ENCODE measurements around the gene SDHA.
"Not testable (repeated sequence)": the region's sequence is repeated elsewhere in the genome, so short reads cannot be mapped to it uniquely, and the experiment has no call there.

Gene SDHA

DNA sequence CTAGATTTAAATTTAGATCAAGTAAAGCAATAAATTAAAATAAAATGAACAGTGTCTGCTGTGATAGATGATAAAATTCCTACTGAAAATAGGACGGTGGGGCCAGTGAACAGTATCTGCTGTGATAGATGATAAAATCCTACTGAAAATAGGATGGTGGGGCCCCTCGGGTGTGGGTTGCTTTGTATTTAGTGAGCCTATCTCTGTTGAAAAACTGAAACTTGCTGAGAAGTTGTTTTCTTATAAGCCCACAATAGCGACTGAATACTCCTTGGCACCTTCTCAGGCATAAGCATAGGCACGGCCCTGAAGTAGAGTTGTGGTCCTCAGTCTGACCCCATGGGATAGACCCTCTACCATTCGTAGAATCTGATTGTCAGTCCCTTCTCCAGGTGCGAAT lies 5.7 kb downstream of the SDHA start:
- no peak for DNase-seq

DNA sequence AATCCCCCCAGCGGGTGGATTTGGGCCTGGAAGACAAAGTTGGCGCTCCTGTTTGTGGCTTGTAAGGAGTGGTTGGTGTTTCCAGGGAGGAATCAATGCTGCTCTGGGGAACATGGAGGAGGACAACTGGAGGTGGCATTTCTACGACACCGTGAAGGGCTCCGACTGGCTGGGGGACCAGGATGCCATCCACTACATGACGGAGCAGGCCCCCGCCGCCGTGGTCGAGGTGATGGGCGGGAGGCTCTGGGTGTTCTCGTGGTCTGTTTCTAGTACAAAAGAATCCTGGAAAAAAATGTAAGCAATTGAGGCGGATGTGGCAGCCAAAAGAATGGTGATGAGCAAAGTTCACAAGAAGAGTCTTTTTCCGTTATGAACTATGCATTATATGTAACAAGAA lies 7.2 kb downstream of the SDHA start:
- no peak for DNase-seq

DNA sequence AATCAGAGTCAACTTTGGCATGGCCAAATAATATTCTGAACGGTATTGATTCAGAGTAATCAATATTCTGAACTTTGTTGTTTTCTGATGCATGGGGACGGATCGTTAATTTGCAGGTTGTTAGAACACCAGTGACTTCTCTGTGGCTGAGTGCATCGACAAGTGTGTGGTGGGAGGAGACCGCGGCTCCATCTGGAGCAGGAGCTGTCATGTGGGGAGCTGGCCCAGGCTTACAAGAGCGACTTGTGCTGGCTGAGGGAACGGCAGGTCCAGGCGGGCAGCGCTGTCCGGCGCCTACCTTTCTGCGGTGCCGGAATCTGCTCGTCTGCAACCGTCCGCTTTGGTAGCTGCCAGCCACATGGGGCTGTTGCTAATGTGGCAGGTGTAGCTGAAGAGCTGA lies 9.3 kb downstream of the SDHA start:
- DNase-seq = not testable (repeated sequence)

DNA sequence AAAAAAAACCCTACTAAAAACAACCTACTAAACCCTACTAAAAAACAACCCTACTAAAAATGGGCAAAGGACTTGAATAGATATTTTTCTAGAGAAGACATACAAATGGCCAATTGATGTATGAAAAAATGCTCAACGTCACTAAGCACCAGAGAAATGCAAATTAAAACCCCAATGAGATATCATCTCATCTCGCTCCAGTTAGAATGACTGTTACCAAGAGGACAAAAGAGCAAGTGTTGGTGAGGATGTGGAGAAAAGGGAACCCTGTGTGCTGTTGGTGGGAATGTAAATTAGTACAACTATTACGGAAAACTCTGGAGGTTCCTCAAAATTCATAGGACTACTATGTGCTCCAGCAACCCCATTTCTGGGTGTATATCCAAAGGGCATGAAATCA lies 10.8 kb downstream of the SDHA start:
- DNase-seq = no peak

DNA sequence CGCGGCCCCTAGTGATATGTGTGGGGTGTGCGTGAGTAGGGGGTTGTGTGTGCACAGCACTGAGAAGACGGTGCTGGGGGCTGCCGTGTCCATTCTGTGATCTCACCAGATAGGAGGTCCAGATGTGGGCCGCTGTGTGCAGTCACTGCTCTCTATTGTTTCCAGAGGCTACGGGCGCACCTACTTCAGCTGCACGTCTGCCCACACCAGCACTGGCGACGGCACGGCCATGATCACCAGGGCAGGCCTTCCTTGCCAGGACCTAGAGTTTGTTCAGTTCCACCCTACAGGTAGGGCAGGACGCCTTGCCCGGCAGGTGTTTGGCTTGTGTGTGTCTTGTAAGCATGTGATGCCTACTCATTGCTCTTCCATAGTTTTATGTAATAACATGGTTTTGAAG lies 12.6 kb downstream of the SDHA start:
- DNase-seq = no peak

DNA sequence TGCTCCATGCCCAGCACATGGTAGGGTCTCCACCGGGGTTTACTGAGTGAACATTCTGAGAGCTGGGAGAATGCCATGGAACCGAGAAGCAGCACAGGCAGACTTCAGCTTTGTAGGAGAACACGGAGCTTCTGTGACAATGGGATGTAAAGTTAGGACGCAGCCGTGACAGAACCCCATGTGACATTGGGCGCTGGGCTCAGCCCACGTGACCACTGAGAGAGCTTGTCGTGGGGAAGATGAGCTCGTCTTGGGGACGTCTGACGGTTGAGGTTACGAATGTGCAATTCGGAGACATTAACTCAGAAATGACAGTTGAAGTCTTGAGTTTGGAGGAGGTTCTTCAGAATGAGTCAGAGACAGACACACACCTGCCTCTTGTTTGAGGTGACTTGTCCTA lies 13.5 kb downstream of the SDHA start:
- DNase-seq = no peak

DNA sequence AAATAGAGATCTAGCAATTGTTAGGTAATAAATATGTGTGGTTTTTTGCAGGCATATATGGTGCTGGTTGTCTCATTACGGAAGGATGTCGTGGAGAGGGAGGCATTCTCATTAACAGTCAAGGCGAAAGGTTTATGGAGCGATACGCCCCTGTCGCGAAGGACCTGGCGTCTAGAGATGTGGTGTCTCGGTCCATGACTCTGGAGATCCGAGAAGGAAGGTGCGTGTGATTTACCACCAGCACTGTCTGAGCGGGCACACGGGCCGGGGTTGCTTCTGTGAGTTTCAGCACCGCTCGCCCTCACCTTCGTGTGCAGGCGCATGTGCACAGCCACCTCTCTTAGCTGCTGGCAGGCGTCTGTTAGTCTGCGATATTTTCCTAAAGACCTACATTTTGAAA lies 15.3 kb downstream of the SDHA start:
- not testable (repeated sequence) for DNase-seq

DNA sequence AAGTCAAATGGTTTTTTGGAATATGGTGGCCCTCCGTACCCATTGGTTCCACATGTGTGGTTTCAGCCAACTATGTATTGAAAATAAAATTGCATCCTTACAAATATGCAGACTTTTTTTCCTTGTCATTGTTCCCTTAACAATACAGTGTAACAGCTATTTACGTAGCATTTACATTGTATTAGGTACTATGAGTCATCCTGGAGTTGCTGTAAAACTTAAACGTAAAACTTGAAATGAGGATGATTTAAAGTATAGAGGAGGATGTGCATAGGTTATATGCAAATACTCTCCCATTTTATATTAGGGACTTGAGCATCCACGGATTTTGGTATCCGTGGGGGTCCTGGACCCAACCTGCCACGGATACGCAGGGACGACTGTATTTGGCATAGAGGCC lies 16.3 kb downstream of the SDHA start:
- DNase-seq = no peak

DNA sequence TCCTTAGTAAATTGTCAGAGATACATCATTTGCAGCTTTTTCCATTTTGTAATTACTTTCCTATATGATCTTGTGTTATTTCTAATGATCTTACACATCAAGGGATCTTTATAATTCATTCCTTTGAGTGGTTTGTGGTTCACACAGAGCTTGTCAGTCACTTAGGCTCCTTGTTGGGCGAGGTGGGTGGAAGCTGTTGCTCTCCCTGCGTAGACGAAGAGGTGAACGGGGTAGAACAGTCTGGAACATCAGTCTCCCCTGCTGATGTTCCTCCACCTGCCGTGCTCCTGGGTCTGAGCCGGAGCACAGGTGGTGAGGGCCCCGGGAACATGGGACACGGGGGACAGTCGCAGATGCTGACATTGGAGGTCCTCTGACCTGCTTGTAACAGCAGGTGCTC lies 17.4 kb downstream of the SDHA start:
- not testable (repeated sequence) for DNase-seq

DNA sequence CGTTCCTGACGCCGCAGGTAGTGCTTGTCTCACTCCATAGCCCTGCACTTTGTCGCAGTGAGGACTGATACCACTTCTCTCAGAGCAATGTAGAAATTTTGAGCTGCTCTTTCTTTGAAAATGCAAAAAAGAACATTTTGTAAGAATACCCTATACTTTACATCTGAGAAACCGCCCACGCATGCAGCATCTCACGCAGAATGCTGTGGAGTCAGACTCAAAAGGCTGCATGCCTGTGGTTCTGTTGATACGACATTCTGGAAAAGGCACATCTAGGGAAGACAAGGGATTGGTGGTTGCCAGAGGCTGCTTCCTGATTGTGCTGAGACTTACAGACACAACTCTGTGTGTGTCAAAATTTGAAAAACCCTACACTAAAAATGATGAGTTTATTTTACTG lies 19.8 kb downstream of the SDHA start:
- not testable (repeated sequence) for DNase-seq

DNA sequence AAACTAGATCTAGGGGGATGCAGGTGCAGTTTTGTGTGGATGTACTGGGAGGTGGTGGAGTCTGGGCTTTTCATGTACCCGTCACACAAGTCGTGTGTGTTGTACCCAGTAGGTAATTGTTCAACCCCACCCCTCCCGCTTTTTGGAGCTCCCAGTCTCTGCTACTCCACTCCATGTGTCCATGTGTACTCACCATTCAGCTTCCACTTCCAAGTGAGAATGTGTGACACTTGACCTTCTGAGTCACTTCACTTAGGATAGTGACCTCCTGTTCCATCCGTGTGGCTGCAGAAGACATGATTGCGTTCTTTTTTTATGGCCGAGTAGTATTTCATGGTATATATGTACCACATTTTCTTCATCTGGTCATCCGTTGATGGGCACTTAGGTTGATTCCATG lies 22.4 kb downstream of the SDHA start:
- not testable (repeated sequence) for DNase-seq

DNA sequence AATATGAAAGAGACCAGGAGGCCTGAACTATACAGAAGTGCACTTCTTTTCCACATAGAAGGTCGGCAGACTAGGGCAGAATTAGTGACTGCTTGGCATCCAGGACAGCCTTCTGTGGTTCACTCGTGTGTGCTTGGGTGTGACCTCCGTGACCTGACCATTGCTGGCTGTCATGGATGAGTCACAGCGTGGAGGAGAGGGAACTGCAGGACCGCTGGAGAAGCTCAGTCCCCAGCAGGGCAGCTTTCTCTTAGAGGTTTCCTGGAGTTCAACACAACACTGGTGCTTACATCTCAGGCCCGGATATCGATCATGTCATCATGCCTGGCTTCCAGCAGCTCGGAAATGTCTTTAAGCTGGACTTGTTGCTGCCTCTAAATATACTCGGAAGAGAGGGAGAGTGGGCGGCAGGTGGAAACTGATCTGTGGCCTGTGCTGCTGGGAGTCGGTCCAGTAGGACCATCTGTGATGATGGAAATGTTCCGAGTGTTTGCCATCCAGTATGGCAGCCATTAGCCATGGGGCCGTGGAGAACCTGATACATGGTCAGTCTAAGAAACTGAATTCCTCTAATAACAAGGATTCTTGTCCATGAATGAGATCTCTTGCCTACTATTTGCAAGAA lies 23.0 kb downstream of the SDHA start:
- not testable (repeated sequence) for DNase-seq

DNA sequence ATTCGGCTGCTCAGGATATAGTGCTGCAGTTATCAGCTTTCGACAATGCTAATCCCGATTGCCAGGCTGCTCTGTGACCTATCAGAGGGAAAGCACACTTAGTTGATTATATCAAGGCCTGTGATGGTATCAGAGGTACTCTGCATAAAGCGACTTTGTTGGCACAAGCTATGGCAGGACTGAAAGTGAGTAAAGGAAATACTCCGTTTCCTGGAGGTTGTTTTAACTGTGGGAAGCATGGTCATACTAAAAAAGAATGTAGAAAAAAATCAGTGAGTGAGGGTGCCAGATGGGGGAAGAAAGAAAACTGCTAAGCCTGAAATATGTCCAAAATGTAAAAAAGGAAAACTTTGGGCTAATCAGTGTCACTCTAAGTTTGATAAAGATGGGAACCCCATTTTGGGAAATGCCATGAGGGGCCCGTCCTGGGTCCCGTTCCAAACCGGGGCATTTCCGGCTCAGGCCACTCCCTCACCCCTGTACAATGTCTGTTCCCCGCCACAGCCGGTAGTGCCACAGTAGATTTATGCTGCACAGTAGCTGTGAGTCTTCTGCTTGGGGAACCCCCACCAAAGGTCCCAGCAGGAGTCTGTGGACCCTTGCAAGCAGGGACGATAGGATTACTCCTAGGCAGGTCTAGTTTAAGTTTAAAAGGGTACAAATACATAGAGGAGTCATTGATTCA lies 25.7 kb downstream of the SDHA start:
- not testable (repeated sequence) for DNase-seq

DNA sequence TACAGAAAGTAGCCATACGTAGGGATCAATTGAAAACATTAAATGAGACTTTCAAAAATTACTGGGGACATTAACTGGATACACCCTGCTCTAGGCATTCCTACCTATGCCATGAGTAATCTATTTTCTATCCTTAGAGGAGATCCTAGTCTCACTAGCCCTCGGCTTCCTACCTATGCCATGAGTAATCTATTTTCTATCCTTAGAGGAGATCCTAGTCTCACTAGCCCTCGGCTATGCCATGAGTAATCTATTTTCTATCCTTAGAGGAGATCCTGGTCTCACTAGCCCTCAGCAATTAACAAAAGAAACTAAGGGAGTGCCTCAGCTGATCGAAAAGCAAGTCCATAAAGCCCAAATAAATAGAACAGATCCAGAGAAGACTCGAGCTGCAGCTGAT lies 27.6 kb downstream of the SDHA start:
- DNase-seq = not testable (repeated sequence)

DNA sequence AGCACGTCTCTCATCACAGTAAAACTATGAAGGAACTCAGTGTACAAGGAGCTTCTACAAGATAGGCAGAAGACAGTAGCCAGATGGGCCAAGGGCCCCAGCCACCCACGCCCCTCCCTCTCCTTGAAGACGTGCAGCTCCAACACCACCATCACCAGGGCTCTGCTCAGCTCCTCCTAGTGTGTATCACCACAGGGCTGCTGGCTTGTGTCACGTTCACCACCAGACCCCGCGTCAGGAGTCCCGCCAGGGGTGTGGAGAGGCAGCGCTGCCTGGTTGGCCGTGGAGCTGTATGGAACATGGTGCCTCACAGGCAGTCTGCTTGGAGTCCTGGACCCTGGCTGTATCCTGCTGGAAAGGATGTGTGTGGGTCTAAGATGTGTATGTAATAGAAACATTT lies 32.3 kb downstream of the SDHA start:
- not testable (repeated sequence) for DNase-seq

DNA sequence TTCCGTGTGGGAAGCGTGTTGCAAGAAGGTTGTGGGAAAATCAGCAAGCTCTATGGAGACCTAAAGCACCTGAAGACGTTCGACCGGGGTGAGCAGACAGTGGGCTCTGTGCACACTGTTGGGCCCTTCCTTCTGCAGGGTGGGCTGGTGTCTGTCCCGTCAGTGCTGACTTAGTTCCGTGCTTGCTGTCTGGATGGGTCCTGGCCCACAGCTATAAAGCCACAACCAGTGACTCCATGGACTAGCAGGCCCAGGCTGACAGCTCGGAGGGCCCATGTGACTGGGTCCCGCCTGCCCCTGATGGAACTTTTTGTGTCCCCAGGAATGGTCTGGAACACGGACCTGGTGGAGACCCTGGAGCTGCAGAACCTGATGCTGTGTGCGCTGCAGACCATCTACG lies 32.9 kb downstream of the SDHA start:
- not testable (repeated sequence) for DNase-seq

DNA sequence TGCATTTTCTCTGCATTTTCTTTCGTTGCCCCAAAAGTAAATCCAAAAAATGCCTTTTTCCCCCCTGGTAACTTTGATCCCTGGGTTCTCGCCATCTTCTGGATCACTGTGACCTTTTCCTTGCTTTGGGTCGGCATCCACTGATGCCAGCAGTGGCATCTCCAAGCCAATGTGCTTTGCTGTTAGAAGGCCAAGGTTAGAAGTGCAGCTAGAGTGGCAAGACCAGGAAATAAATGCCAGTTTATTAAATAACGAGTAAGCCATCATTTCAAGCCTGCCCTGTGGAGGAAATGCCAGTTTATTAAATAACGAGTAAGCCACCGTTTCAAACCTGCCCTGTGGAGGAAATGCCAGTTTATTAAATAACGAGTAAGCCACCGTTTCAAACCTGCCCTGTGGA lies 33.4 kb downstream of the SDHA start:
- not testable (repeated sequence) for DNase-seq

DNA sequence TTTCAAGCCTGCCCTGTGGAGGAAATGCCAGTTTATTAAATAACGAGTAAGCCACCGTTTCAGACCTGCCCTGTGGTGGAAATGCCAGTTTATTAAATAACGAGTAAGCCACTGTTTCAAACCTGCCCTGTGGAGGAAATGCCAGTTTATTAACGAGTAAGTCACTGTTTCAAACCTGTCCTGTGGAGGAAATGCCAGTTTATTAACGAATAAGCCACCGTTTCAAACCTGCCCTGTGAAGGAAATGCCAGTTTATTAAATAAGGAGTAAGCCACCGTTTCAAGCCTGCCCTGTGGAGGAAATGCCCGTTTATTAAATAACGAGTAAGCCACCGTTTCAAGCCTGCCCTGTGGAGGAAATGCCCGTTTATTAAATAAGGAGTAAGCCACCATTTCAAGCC lies 33.9 kb downstream of the SDHA start:
- not testable (repeated sequence) for DNase-seq

DNA sequence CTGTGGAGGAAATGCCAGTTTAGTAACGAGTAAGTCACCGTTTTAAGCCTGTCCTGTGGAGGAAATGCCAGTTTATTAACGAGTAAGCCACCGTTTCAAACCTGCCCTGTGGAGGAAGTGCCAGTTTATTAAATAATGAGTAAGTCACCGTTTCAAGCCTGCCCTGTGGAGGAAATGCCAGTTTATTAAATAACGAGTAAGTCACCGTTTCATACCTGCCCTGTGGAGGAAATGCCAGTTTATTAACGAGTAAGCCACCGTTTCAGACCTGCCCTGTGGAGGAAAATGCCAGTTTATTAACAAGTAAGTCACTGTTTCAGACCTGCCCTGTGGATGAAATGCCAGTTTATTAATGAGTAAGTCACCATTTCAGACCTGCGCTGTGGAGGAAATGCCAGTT lies 34.4 kb downstream of the SDHA start:
- no peak for DNase-seq

DNA sequence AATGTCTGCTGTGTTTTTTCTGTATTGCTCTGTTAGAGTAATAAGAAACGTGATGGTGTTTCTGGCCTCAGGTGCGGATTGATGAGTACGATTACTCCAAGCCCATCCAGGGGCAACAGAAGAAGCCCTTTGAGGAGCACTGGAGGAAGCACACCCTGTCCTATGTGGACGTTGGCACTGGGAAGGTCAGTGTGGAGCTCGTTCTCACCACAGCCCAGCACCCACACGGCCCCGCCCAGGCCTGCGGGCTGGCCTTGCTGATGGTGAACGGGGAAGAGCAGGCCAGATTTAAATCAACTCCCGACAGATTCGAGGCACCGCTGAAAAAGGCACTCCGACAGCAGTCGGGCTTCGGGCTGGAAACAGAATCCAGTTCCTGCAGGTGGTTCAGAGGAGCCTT lies 36.2 kb downstream of the SDHA start:
- DNase-seq = not testable (repeated sequence)

DNA sequence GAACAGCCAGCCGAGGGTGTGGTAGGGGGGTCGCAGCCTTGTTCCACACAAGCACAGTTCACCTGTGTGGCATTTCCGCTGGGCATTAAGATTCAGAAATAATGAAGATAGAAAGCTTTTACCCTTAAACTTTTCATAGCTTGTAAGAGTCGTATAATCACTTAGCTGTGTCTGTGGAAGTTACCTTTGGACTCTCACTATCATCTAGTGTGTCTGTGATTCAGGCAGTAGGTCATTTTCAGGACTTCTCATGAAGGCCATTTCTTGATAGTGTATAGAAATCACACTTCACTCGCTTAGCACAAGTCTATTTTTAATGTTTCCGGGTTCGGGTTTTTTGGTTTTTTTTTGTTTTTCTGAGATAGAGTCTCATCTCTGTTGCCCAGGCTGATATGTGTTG lies 37.0 kb downstream of the SDHA start:
- DNase-seq = not testable (repeated sequence)

DNA sequence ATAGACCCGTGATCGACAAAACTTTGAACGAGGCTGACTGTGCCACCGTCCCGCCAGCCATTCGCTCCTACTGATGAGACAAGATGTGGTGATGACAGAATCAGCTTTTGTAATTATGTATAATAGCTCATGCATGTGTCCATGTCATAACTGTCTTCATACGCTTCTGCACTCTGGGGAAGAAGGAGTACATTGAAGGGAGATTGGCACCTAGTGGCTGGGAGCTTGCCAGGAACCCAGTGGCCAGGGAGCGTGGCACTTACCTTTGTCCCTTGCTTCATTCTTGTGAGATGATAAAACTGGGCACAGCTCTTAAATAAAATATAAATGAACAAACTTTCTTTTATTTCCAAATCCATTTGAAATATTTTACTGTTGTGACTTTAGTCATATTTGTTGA lies 38.2 kb downstream of the SDHA start:
- not testable (repeated sequence) for DNase-seq

DNA sequence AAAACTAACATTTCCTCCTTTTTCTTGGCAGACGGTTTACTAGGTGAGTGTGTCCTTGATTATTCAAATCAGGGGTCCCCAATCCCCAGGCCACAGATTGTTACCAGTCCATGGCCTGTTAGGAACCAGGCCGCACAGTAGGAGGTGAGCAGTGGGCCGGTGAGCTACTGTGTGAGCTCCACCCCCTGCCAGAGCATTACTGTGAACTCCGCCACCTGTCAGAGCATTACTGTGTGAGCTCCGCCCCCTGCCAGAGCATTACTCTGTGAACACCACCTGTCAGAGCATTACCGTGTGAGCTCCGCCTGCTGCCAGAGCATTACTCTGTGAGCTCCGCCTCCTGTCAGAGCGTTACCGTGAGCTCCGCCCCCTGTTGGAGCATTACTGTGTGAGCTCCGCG lies 39.0 kb downstream of the SDHA start:
- no peak for DNase-seq

DNA sequence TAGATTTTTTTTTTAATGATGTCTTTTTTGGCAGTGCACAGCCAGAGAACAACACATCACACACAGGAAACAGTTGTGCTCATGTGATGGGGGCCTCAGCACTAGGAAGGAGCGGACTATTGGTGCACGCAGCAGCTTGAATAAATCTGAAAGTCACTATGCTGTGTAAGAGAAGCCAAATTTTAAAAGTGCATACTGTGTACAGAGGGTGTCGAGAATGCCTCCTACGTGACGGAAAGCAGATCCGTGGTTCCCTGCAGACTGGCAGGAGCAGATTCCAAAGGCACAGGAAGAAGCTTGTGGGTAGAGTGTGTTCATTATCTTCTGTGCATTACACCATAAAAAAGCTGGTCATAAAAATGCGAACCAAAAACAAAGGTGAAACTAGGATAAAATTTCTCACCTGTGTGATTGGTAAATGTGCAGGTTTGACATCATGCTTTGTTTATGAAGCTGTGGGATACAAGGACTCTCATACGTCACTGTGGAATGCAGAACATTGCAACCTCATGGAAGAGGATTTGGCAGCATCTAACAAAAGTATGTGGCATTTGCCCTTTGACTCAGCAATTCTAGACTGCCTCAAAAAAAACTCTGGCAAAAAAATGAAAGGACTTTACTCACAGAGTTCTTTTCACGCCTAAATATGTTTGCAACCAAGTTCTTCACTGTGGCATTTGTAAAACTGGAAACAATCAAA lies 45.3 kb downstream of the SDHA start:
- DNase-seq = not testable (repeated sequence)
